ENCODE results near the gene OTOP3. TPM values are rescaled to one million over a fixed set of nuclear protein-coding genes. Genes with fewer than 3 reads are reported as not detected.

The OTOP3 gene
- total and polyA plus RNA-seq, 2 of the 4 experiments (the other 2 are of a cell fraction) = not detected

DNA sequence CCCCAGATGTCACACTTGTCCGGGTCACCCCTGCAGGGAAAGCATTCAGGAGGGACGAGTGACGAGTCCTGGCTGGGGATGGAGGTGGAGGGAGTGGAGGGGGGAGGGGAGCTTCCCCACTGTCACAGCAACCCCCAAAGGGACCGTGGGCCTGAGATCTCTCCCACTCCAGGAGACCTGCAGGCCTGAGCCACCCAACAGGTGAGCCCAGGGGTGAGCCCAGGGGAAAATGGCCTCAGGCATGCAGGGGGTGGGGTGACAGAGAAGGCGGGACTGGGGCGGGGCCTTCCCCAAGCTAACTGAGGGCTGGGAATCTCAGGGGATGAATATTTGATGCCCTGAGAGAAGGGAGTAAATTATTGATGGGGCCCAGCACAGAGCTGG, 15.1 kb upstream of the OTOP3 start:
- Histone ChIP-seq H2AK5ac (ENCODE audit: low read depth, low read length) (no peak overlapping the region), H4K8ac (ENCODE audit: low read depth in 2 of 2, low read length in 2 of 2) (no peak overlapping the region), H3K18ac (ENCODE audit: low read depth, low read length) (no peak overlapping the region), H4K20me1 (ENCODE audit: insufficient read depth, low read length) (no peaks in the 10 kb centered on the region), H3K9ac (ENCODE audit: low read depth, low read length) (no peak overlapping the region), H2AFZ (replicated peaks; ENCODE audit: low read length, poor library complexity) (no peak overlapping the region), H3K36me3 (ENCODE audit: control insufficient read depth, insufficient read depth, low read length) (no peaks in the 10 kb centered on the region), H3K79me1 (ENCODE audit: low read depth in 1 of 2, low read length in 2 of 2) (no peaks in the 10 kb centered on the region), H3K4me3 (ENCODE audit: insufficient read depth, low read depth, low read length) (no peak overlapping the region), H3K4me1 (ENCODE audit: control insufficient read depth, insufficient read depth, low read length) (no peaks in the 10 kb centered on the region), H2BK120ac (ENCODE audit: low read depth, low read length) (no peak overlapping the region), H2BK20ac (ENCODE audit: low read depth, low read length) (no peak overlapping the region), H3K4me2 (ENCODE audit: low read depth, low read length) (no peak overlapping the region), H3K4ac (ENCODE audit: low read depth, low read length) (no peak overlapping the region), H3K56ac (ENCODE audit: extremely low read depth, insufficient read depth, low read length) (no peak overlapping the region), H3K23ac (ENCODE audit: low read depth, low read length) (no peak overlapping the region), H3K27ac (ENCODE audit: insufficient read depth, low read length) (no peak overlapping the region), H3K9me3 (ENCODE audit: control insufficient read depth, insufficient read depth, low read length) (no peaks in the 10 kb centered on the region), H3K9me1 (ENCODE audit: insufficient read depth, low read length) (no peaks in the 10 kb centered on the region), H3K27me3 (ENCODE audit: control insufficient read depth, insufficient read depth, low read length) (peaks cover 74% of the 10 kb centered on the region), H4K5ac (ENCODE audit: low read depth, low read length) (no peak overlapping the region), H2AK9ac (replicated peaks; ENCODE audit: low read depth, low read length, poor library complexity) (no peak overlapping the region), H3K14ac (replicated peaks; ENCODE audit: low read depth, low read length) (no peak overlapping the region), H4K91ac (ENCODE audit: insufficient read depth, low read depth, low read length) (no peak overlapping the region), H2BK15ac (ENCODE audit: low read depth, low read length) (no peak overlapping the region), H2BK5ac (ENCODE audit: low read depth, low read length, poor library complexity, severe bottlenecking) (no peak overlapping the region)
- DNase-seq = no peak
- WGBS, 2 experiments (ENCODE audit: extremely low coverage in 2 of 2, insufficient read length in 1 of 2) = no CpG with 5 or more reads among the region's 6 CpGs
- BruUV-seq (replicated peaks) = no TSS peak
- TF ChIP-seq, protein P1, sequence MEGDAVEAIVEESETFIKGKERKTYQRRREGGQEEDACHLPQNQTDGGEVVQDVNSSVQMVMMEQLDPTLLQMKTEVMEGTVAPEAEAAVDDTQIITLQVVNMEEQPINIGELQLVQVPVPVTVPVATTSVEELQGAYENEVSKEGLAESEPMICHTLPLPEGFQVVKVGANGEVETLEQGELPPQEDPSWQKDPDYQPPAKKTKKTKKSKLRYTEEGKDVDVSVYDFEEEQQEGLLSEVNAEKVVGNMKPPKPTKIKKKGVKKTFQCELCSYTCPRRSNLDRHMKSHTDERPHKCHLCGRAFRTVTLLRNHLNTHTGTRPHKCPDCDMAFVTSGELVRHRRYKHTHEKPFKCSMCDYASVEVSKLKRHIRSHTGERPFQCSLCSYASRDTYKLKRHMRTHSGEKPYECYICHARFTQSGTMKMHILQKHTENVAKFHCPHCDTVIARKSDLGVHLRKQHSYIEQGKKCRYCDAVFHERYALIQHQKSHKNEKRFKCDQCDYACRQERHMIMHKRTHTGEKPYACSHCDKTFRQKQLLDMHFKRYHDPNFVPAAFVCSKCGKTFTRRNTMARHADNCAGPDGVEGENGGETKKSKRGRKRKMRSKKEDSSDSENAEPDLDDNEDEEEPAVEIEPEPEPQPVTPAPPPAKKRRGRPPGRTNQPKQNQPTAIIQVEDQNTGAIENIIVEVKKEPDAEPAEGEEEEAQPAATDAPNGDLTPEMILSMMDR (conservative IDR thresholded peaks at IDR 0.05; ENCODE audit: low read depth, low read length) = no peak
- no peak for TF ChIP-seq CEBPB (IDR thresholded peaks at IDR 0.05; ENCODE audit: low read depth, low read length)
- no peak for TF ChIP-seq RCOR1 (IDR thresholded peaks at IDR 0.05; ENCODE audit: insufficient replicate concordance, low read length)
- no peak for TF ChIP-seq MXI1 (IDR thresholded peaks at IDR 0.05; ENCODE audit: borderline replicate concordance, low read depth, low read length)
- ChIA-PET CTCF (no interaction called here), POLR2A (ENCODE audit: unreplicated experiment) (no interaction called here)
- dilution Hi-C loops (cut with HindIII; ENCODE audit: low sequenced_read_pairs, unreplicated experiment) (no loop called here), intact Hi-C loops (cut with micrococcal nuclease) (no loop called here), in situ Hi-C loops (cut with MboI; ENCODE audit: low sequenced_read_pairs) (no loop called here)
- no peak for ATAC-seq (ENCODE audit: low read depth)
